Activated CD8-positive, alpha-beta memory T cell treated with anti-CD3 and anti-CD28 coated beads, Interleukin-2, amount 50 U/mL, for 1 hour (primary cell): Measurements from ENCODE around the gene TIE1.

ENCODE experiments used
- DNase-seq: peaks from one replicate; pipeline ENCODE4 v3.0.0-alpha.2; 2020; ENCODE audit errors: extremely low read depth

Gene TIE1

DNA sequence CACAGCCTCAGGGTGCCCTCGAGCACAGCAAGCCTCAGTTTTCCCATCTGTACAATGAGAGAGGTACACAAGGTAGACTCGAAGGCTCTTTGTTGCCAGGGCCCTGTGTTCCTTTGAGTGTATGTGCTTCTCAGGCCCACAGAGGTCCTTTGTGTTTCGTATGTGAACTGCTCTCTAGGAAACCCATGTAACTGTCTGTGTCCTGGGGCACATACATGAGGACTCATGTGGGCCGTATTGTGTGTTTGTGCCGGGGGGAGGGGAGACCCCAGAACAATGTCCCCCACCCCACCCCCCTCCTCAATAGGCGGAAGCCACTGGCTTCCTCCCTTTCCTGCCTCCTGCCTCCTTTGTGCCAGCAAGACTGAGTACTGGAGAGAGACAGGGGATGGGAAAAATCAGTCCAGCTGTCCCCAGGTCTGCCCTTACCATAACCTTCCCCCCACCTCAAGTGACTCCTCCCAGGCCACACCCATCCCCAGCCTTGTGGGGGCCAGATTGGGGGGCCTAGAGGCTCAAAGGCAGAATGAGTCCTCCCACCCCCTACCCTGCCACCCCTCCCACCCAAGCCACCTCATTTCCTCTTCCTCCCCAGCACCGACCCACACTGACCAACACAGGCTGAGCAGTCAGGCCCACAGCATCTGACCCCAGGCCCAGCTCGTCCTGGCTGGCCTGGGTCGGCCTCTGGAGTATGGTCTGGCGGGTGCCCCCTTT lies at the start of gene TIE1:
TSS of gene TIE1 (plus strand) at position 605 of the 717 bp plus-strand sequence. CDS start at position 695, 90 bp downstream.
- no peak for DNase-seq

DNA sequence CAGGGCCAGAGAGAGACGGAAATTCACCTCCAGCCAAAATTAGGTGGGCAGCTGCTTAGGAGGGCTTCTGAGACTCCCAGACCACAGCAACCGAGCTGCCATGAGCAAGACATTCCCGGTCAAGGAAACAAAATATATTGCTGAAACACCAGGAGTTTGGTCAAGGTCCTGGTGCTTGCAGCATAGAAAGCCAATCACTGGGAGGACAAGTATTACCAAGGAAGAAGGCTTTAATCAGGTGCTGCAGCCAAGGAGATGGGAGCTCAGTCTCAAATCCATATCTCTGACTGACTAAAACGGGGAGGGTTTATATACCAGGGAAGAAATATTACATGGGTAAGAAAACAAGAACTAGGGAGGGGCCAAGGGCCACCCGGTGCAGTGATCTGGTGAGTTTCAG lies 49.8 kb upstream of the TIE1 start:
- DNase-seq: no peak

- no peak for DNase-seq
Observed at GRCh38 chr1:43252225-43252624, 48.6 kb upstream of the TIE1 start.

GRCh38 chr1:43253173-43253572 lies 47.6 kb upstream of the TIE1 start:
- no peak for DNase-seq

DNA sequence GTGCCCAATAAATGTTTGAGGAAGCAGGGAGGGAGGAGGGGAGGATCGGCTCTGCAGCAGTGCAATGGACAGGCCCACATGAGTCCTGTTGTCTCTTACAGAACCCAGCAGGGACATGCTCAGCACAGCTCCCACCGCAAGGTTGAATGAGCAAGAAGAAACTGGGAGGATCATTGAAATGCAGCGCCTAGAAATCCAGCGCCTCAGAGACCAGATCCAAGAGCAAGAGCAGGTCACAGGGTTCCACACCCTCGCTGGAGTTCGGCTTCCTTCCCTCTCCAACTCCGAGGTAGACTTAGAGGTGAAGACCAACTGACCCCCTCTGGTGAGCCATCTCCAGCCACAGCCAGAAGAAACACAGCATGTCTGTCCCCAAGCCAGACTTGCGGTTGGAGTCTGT lies 46.9 kb upstream of the TIE1 start:
- no peak for DNase-seq

GRCh38 chr1:43255438-43256210 lies 45.2 kb upstream of the TIE1 start:
- no peak for DNase-seq

DNA sequence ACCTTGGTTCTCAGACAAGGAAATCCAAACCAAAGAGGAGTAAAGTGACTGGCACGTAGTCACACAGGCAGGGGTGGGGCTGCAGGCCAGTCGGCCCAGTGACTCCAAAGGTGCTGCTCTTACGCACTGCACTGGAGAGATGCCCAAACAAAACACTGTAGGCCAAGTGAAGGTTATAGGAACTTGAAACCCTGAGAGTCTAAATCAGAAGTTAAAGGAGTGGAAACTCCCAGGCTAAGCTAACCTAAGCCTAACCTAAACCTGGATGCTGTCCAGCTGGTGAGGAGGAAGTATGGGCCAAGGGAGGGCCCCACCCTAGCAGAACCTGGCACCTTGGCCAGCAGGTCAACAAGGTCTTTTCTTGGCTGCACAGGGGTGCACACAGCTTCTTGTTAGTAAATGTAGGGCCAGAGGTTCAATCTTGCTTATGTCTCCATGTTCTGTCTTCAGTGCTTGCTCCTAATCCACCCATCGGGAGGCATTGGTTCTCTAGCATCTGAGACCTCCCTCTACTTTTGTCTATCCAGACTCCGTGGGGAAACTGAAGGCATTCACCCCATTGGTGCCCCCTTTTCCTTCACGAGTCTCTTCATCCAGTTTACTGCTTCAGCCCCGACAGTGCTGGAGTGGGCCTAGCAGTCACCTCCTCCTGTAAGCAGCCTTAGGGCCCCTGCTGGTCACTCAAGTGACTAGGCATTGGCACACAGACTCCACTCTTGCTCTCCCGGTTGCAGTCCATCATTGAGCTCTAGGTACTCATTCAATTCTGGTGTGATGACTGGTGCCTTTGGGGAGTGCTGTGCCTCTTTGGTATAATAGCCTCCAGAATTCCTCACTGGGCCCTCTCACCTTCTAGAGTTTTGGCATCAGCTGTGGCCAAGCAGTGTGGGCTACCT lies 43.9 kb upstream of the TIE1 start:
- no peak for DNase-seq

- DNase-seq: no peak
Observed at GRCh38 chr1:43258370-43258769, 42.4 kb upstream of the TIE1 start.

DNA sequence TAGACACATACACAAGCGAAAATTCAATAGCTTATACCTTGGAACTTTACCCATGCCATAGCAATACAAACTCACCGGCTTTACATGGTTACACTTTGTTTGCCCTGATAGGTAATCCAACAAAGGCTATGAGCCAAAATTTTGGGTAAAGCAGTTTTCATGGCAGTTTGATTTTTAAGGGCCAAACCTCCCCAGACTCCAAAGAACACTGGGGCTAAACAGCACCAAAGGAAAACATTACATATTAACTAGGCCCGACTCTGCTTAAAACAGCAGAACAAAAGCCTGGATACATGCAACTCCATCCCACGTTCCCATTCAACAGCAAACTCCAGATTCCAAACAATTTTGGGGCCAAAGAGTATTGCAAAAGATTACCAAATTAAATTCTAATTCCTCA lies 35.4 kb upstream of the TIE1 start:
- DNase-seq: no peak

GRCh38 chr1:43266881-43267280 lies 33.9 kb upstream of the TIE1 start:
- DNase-seq: no peak

DNA sequence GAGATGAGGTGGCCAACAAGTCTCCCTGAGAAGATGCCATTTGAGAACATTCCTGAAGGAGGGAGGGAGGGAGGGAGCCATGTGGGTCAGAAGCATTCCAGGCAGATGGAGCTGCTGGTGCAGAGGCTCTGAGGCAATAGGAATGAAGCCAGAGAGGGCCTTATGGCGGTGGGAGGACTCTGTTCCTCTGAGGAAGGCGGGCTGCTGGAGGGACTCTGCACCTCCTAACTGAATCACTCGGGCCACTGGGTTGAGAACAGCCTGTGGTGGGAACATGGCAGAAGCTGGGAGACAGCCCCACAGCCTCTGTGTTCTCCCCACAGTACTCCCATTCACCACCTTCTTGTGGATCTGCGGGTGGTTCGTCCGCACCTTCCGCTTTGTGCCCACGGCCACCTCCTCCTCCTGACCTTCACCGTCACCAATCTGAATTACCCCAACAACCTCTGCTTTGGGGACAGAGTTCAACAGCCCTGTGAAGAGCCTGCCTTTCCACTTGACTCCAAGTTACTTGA lies 33.4 kb upstream of the TIE1 start:
- DNase-seq: no peak

GRCh38 chr1:43267818-43268425 lies 32.9 kb upstream of the TIE1 start:
- DNase-seq: no peak

DNA sequence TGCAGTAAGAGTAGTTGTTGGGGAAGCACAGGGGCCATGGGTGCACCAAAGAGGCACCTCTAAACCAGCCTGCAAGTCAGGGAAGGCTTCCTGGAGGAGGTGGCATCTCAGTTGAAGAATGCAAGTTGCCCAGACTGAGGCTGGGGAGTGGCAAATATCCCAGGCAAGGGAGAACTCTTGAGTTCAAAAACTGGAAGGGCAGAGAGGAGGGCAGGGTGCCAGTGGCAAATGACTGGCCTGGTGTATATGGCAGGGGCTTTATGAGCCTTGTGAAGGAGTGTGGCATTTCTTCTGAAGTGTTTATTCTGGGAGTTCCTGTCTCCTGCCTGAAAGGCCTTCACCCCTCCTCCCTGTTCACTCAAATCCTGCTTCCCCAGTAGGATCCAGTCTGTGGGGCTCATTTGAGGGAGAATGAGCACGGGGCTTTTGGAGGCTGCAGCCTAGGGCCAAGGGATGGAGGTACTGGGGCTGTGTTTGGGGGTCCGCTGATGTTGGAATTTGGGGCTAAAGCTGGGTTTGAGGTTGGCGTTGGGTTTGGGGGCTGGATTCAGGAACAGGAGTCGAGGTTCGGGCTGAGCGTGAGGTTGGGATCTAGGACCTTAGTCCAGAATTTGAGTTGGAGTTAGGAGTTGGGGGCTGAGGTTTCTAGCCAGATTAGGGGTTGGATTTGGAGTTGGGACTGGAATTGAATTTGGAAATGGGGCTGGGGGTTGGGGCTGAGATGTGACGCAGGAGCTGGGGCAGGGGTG lies 31.0 kb upstream of the TIE1 start, which contains the start of gene TMEM125:
TSS of gene TMEM125 (plus strand) at position 357 of the 749 bp plus-strand sequence. CDS start 2,740 bp downstream, outside the sequence.
- DNase-seq: no peak

GRCh38 chr1:43270421-43271095 lies 30.2 kb upstream of the TIE1 start:
- DNase-seq: no peak

- DNase-seq: no peak
Observed at GRCh38 chr1:43271186-43272118, 29.3 kb upstream of the TIE1 start.

GRCh38 chr1:43272161-43272560 lies 28.6 kb upstream of the TIE1 start:
- no peak for DNase-seq

- no peak for DNase-seq
Observed at GRCh38 chr1:43272576-43273571, 27.9 kb upstream of the TIE1 start.

GRCh38 chr1:43273708-43274107 lies 27.1 kb upstream of the TIE1 start:
- DNase-seq: no peak
